Neural cell (in vitro differentiated cells): ENCODE results near the gene PRR5. TPM values are rescaled to one million over a fixed set of nuclear protein-coding genes. Genes with fewer than 3 reads are reported as not detected.

Experiments used
- H2AFZ ChIP-seq: fragments of 200-600, 300-800 bp; sonication (generic), shearing (Covaris generic); 2 replicates; pipeline ENCODE4 v1.6.0; 2014; ENCODE audit warnings: low read depth, mild to moderate bottlenecking, antibody characterized with exemption, low read length, moderate library complexity
- H3F3A ChIP-seq: fragments of 200-600 bp; shearing (Covaris generic); 2 replicates; pipeline ENCODE4 v1.6.1; 2016; ENCODE audit warnings: mild to moderate bottlenecking, moderate library complexity, mixed read lengths, antibody characterized with exemption, low read length; ENCODE audit not compliant: insufficient read depth, poor library complexity, severe bottlenecking
- H3K27ac ChIP-seq: fragments of 200-600, 300-800 bp; sonication (generic), shearing (Covaris generic); 2 replicates; pipeline ENCODE4 v1.5.1; 2014; ENCODE audit warnings: mild to moderate bottlenecking, low read length, moderate library complexity
- H3K27me3 ChIP-seq: fragments of 300-800, 200-600 bp; sonication (generic), shearing (Covaris generic); 2 replicates; pipeline ENCODE4 v1.6.0; 2014; ENCODE audit warnings: mild to moderate bottlenecking, low read depth, low read length, moderate library complexity; ENCODE audit not compliant: insufficient read depth
- H3K36me3 ChIP-seq: fragments of 300-800, 200-600 bp; sonication (generic), shearing (Covaris generic); 2 replicates; pipeline ENCODE4 v1.5.1; 2014; ENCODE audit warnings: mild to moderate bottlenecking, antibody characterized with exemption, low read length, moderate library complexity; ENCODE audit not compliant: insufficient read depth
- H3K4me2 ChIP-seq: fragments of 300-800, 200-600 bp; sonication (generic), shearing (Covaris generic); 2 replicates; pipeline ENCODE4 v1.6.0; 2014; ENCODE audit warnings: mild to moderate bottlenecking, low read length
- H3K4me3 ChIP-seq: fragments of 300-800, 200-600 bp; sonication (generic), shearing (Covaris generic); 2 replicates; pipeline ENCODE4 v1.5.1; 2014; ENCODE audit warnings: mild to moderate bottlenecking, low read length, moderate library complexity
- H3K79me2 ChIP-seq: fragments of 200-600 bp; shearing (Covaris generic); replicated peaks from 2 replicates; pipeline ENCODE4 v1.6.0; 2014; ENCODE audit warnings: mild to moderate bottlenecking, low read length, moderate library complexity; ENCODE audit not compliant: insufficient read depth
- H3K9ac ChIP-seq: fragments of 300-800, 200-600 bp; sonication (generic), shearing (Covaris generic); 2 replicates; pipeline ENCODE4 v1.6.1; 2016; ENCODE audit warnings: mild to moderate bottlenecking, low read length, mixed read lengths
- H3K9me2 ChIP-seq: fragments of 200-600 bp; shearing (Covaris generic); 2 replicates; pipeline ENCODE4 v1.6.1; 2016; ENCODE audit warnings: mild to moderate bottlenecking, low read length, mixed read lengths; ENCODE audit not compliant: insufficient read depth
- H3K9me3 ChIP-seq: fragments of 200-600, 300-800 bp; sonication (generic), shearing (Covaris generic); 2 replicates; pipeline ENCODE4 v1.6.1; 2016; ENCODE audit warnings: mild to moderate bottlenecking, mixed run types, low read length, moderate library complexity, mixed read lengths
- H4K20me1 ChIP-seq: fragments of 200-600 bp; shearing (Covaris generic); 2 replicates; pipeline ENCODE4 v1.6.1; 2016; ENCODE audit warnings: mild to moderate bottlenecking, mixed run types; ENCODE audit not compliant: insufficient read depth
- EP300 ChIP-seq: fragments of 450-650 bp; conservative IDR thresholded peaks from 2 replicates; pipeline ENCODE4 v1.6.1; 2014; ENCODE audit warnings: antibody characterized with exemption, mild to moderate bottlenecking, moderate library complexity; ENCODE audit not compliant: poor library complexity, severe bottlenecking
- EZH2 ChIP-seq: fragments of 200-600, 300-800 bp; shearing (Covaris generic), sonication (generic); IDR thresholded peaks from 2 replicates; pipeline ENCODE4 v1.6.1; 2014; ENCODE audit warnings: antibody characterized with exemption, low read length, borderline replicate concordance, mild to moderate bottlenecking; ENCODE audit not compliant: insufficient read depth, poor library complexity, severe bottlenecking
- MXI1 ChIP-seq: fragments of 450-650 bp; conservative IDR thresholded peaks from 2 replicates; pipeline ENCODE4 v1.6.1; 2014; ENCODE audit warnings: antibody characterized with exemption, mild to moderate bottlenecking; ENCODE audit not compliant: poor library complexity, severe bottlenecking
- POLR2AphosphoS5 ChIP-seq: IDR thresholded peaks from 2 replicates; pipeline ENCODE4 v1.6.1; 2012
- RAD21 ChIP-seq: fragments of 450-650 bp; conservative IDR thresholded peaks from 2 replicates; pipeline ENCODE4 v1.6.1; 2014; ENCODE audit warnings: antibody characterized with exemption, mild to moderate bottlenecking, moderate library complexity
- SMC3 ChIP-seq: fragments of 450-650 bp; conservative IDR thresholded peaks from 2 replicates; pipeline ENCODE4 v1.6.1; 2014; ENCODE audit warnings: antibody characterized with exemption, mild to moderate bottlenecking, moderate library complexity; ENCODE audit not compliant: poor library complexity
- TAF1 ChIP-seq: IDR thresholded peaks from 2 replicates; pipeline ENCODE4 v1.6.1; 2012; ENCODE audit warnings: low read depth
- polyA plus RNA-seq: library from polyadenylated mRNA; depleted of rRNA; stranded (reverse); fragments of >200 nt; gene quantifications from 2 replicates; pipeline ENCODE4 v1.2.3, GENCODE V29; 2014
- TF ChIP-seq, protein P1 (sequence below): fragments of 450-650 bp; IDR thresholded peaks from 2 replicates; pipeline ENCODE4 v1.5.1; 2014; ENCODE audit warnings: antibody characterized with exemption, mild to moderate bottlenecking, moderate library complexity; ENCODE audit not compliant: poor library complexity, severe bottlenecking
- TF ChIP-seq, protein P2 (sequence below): IDR thresholded peaks from 2 replicates; pipeline ENCODE4 v1.6.1; 2012; ENCODE audit warnings: borderline replicate concordance

PRR5 gene
- polyA plus RNA-seq, 1 donor from 2014 or later, result 16.2 TPM

- Histone ChIP-seq H3K9me2 (no peaks in the 10 kb centered on the region), H4K20me1 (no peaks in the 10 kb centered on the region), H3K27ac (no peak overlapping the region), H3K79me2 (no peaks in the 10 kb centered on the region), H3K4me2 (no peak overlapping the region), H3K9ac (no peak overlapping the region), H3K4me3 (no peak overlapping the region), H3K9me3 (no peaks in the 10 kb centered on the region), H2AFZ (no peak overlapping the region), H3K36me3 (no peaks in the 10 kb centered on the region), H3K27me3 (no peaks in the 10 kb centered on the region), H3F3A (no peaks in the 10 kb centered on the region)
- TF ChIP-seq POLR2AphosphoS5, result no peak
- no peak for TF ChIP-seq SMC3
- no peak for TF ChIP-seq EP300
- TF ChIP-seq MXI1, result no peak
- TF ChIP-seq, protein P1, sequence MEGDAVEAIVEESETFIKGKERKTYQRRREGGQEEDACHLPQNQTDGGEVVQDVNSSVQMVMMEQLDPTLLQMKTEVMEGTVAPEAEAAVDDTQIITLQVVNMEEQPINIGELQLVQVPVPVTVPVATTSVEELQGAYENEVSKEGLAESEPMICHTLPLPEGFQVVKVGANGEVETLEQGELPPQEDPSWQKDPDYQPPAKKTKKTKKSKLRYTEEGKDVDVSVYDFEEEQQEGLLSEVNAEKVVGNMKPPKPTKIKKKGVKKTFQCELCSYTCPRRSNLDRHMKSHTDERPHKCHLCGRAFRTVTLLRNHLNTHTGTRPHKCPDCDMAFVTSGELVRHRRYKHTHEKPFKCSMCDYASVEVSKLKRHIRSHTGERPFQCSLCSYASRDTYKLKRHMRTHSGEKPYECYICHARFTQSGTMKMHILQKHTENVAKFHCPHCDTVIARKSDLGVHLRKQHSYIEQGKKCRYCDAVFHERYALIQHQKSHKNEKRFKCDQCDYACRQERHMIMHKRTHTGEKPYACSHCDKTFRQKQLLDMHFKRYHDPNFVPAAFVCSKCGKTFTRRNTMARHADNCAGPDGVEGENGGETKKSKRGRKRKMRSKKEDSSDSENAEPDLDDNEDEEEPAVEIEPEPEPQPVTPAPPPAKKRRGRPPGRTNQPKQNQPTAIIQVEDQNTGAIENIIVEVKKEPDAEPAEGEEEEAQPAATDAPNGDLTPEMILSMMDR, result no peak
- TF ChIP-seq RAD21, result no peak
- TF ChIP-seq TAF1, result no peak
- TF ChIP-seq, protein P2, sequence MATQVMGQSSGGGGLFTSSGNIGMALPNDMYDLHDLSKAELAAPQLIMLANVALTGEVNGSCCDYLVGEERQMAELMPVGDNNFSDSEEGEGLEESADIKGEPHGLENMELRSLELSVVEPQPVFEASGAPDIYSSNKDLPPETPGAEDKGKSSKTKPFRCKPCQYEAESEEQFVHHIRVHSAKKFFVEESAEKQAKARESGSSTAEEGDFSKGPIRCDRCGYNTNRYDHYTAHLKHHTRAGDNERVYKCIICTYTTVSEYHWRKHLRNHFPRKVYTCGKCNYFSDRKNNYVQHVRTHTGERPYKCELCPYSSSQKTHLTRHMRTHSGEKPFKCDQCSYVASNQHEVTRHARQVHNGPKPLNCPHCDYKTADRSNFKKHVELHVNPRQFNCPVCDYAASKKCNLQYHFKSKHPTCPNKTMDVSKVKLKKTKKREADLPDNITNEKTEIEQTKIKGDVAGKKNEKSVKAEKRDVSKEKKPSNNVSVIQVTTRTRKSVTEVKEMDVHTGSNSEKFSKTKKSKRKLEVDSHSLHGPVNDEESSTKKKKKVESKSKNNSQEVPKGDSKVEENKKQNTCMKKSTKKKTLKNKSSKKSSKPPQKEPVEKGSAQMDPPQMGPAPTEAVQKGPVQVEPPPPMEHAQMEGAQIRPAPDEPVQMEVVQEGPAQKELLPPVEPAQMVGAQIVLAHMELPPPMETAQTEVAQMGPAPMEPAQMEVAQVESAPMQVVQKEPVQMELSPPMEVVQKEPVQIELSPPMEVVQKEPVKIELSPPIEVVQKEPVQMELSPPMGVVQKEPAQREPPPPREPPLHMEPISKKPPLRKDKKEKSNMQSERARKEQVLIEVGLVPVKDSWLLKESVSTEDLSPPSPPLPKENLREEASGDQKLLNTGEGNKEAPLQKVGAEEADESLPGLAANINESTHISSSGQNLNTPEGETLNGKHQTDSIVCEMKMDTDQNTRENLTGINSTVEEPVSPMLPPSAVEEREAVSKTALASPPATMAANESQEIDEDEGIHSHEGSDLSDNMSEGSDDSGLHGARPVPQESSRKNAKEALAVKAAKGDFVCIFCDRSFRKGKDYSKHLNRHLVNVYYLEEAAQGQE, result no peak
- TF ChIP-seq EZH2, result no peak
These were observed 74.8 kb downstream of the PRR5 start for GRCh38 chr22:44776605-44777363.

DNA sequence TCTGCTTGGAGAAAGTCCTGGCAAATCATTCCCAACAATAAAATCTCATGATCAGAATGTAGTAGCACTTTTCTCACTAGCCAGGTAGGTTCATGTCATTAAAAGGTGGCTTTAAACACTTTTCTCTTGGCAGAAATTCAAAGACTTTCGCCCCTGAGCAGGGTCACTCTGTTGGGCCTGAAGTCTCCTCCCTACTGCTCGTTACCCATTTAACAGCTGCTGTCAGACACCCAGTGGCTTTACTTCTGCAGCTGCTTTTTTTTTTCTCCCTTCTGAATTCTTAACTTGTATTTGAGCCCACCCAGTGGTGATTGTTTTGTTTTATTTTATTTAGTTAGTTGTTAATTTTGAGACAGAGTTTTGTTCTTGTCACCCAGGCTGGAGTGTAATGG is 75.4 kb downstream of the PRR5 start:
- Histone ChIP-seq H3K36me3 (no peaks in the 10 kb centered on the region), H3K9ac (no peak overlapping the region), H3F3A (no peaks in the 10 kb centered on the region), H3K4me2 (no peak overlapping the region), H3K9me3 (no peaks in the 10 kb centered on the region), H2AFZ (no peak overlapping the region), H3K4me3 (no peak overlapping the region), H3K27me3 (no peaks in the 10 kb centered on the region), H4K20me1 (no peaks in the 10 kb centered on the region), H3K27ac (no peak overlapping the region), H3K9me2 (no peaks in the 10 kb centered on the region), H3K79me2 (no peaks in the 10 kb centered on the region)
- TF ChIP-seq, protein P1, result no peak
- TF ChIP-seq MXI1 (no peak), TAF1 (no peak), EP300 (no peak), RAD21 (no peak), EZH2 (no peak), SMC3 (no peak), POLR2AphosphoS5 (no peak)
- TF ChIP-seq, protein P2, result no peak
